HepG2 (cell line): ENCODE data around the gene C14orf93. TPM values are rescaled to one million over a fixed set of nuclear protein-coding genes. Genes with fewer than 3 reads are reported as not detected.

Experiments
- KAT8 ChIP-seq: IDR thresholded peaks from 2 replicates; pipeline ENCODE4 v1.6.1; 2016; ENCODE audit warnings: missing genetic modification reagents, missing compliant biosample characterization
- PAX8 ChIP-seq: sonication (generic); formaldehyde crosslinking; IDR thresholded peaks from 2 replicates; pipeline ENCODE4 v1.8.0; 2022; ENCODE audit warnings: mild to moderate bottlenecking, missing genetic modification reagents, borderline replicate concordance
- PTBP1 ChIP-seq: fragments of 200-400 bp; formaldehyde crosslinking; IDR thresholded peaks from 2 replicates; pipeline ENCODE4 v1.6.1; 2018; ENCODE audit warnings: low read length, low read depth; ENCODE audit not compliant: poor library complexity, severe bottlenecking
- RORA ChIP-seq: sonication (generic); formaldehyde crosslinking; IDR thresholded peaks from 2 replicates; pipeline ENCODE4 v1.5.0; 2020; ENCODE audit warnings: mild to moderate bottlenecking, missing genetic modification reagents, moderate library complexity
- TAF1 ChIP-seq: sonication (generic); formaldehyde crosslinking; IDR thresholded peaks from 2 replicates; pipeline ENCODE4 v1.4.0; 2020; ENCODE audit warnings: missing genetic modification reagents
- ZBTB34 ChIP-seq: sonication (generic); formaldehyde crosslinking; IDR thresholded peaks from 2 replicates; pipeline ENCODE4 v1.8.0; 2022; ENCODE audit warnings: mild to moderate bottlenecking, missing genetic modification reagents
- ZFP90 ChIP-seq: sonication (generic); formaldehyde crosslinking; IDR thresholded peaks from 2 replicates; pipeline ENCODE4 v1.8.0; 2022; ENCODE audit warnings: missing genetic modification reagents, mild to moderate bottlenecking, inconsistent platforms, borderline replicate concordance
- ZFP91 ChIP-seq: sonication (generic); formaldehyde crosslinking; IDR thresholded peaks from 2 replicates; pipeline ENCODE4 v1.9.0; 2022; ENCODE audit warnings: missing genetic modification reagents, mild to moderate bottlenecking, borderline replicate concordance
- ZFX ChIP-seq: sonication (generic); formaldehyde crosslinking; IDR thresholded peaks from 2 replicates; pipeline ENCODE4 v1.4.0; 2020; ENCODE audit warnings: mild to moderate bottlenecking, low read depth, missing genetic modification reagents, moderate library complexity
- ZNF362 ChIP-seq: sonication (generic); formaldehyde crosslinking; IDR thresholded peaks from 2 replicates; pipeline ENCODE4 v1.4.0; 2020; ENCODE audit warnings: missing genetic modification reagents, mild to moderate bottlenecking, borderline replicate concordance
- ZNF547 ChIP-seq: sonication (generic); formaldehyde crosslinking; IDR thresholded peaks from 2 replicates; pipeline ENCODE4 v1.5.1; 2020; ENCODE audit warnings: mild to moderate bottlenecking, missing genetic modification reagents
- ZNF564 ChIP-seq: sonication (generic); formaldehyde crosslinking; IDR thresholded peaks from 2 replicates; pipeline ENCODE4 v1.8.1; 2023; ENCODE audit warnings: mild to moderate bottlenecking, missing genetic modification reagents
- ZNF704 ChIP-seq: sonication (generic); formaldehyde crosslinking; IDR thresholded peaks from 2 replicates; pipeline ENCODE4 v1.8.1; 2023; ENCODE audit warnings: mild to moderate bottlenecking, inconsistent platforms, moderate library complexity, missing genetic modification reagents, borderline replicate concordance
- polyA plus RNA-seq, 8 experiments: library from polyadenylated mRNA; depleted of rRNA in 3 of 8; stranded (reverse) in 7 of 8; unstranded in 1 of 8; fragments of >200 nt; fragmentation: Illumina TruSeq in 4 of 8; extraction: Trizol in 4 of 8; gene quantifications; 2 replicates each; pipeline versions ENCODE4 v1.2.1 to v1.2.3, GENCODE V29; 2011 to 2016; ENCODE audit warnings: low read depth in 4 of 8, missing spikeins in 1 of 8, mixed read lengths in 1 of 8; ENCODE audit not compliant: insufficient read depth in 1 of 8
- total RNA-seq, 5 experiments: library from RNA; depleted of rRNA; stranded (reverse); fragments of >200 nt; fragmentation: Illumina TruSeq; extraction: Trizol; gene quantifications; 2 replicates each; pipeline ENCODE4 v1.2.3, GENCODE V29; 2016; ENCODE audit warnings: low read depth in 1 of 5
- TF ChIP-seq, protein P1 (sequence below): sonication (generic); formaldehyde crosslinking; IDR thresholded peaks from 2 replicates; pipeline ENCODE4 v1.8.0; 2022; ENCODE audit warnings: mild to moderate bottlenecking, missing genetic modification reagents, moderate library complexity
- TF ChIP-seq, protein P2 (sequence below): sonication (generic); formaldehyde crosslinking; IDR thresholded peaks from 2 replicates; pipeline ENCODE4 v1.4.0; 2020; ENCODE audit warnings: mild to moderate bottlenecking, missing genetic modification reagents
- TF ChIP-seq, protein P3 (sequence below), 2 experiments: IDR thresholded peaks; 2 replicates each; pipeline ENCODE4 v1.6.1; 2011 to 2012; ENCODE audit warnings: low read length in 2 of 2, borderline replicate concordance in 1 of 2, low read depth in 1 of 2, mild to moderate bottlenecking in 1 of 2, moderate library complexity in 1 of 2

The C14orf93 gene
- total and polyA plus RNA-seq, 2 of the 13 experiments (the other 11 are each of a cell fraction or from before 2014, with no cell fraction given), result 11.4 to 22.5 TPM

DNA sequence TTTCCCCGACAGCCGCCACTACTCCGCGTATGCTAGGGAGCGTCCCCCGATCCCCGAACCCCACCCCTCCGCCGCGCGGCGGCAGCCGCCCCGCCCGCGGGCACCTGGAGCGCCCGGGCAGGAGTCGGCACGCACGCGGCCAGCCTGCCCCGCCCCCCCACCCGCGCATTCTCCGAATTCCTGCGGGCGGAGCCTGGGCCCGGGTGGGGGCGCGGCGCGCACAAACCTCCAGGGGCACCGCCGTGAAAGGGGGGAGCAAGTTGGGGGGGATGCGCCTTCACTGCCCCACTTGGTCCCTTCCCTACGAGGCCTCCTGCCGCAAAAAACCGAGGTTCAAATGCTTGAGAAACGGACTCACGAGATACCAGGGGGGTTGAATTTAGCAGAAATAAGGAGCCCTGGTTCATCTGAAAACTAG lies 29.3 kb downstream of the C14orf93 start (continued):
- TF ChIP-seq ZFP91 (CRISPR knock-in tag) (no peak), ZBTB34 (CRISPR knock-in tag) (no peak), KAT8 (CRISPR knock-in tag) (no peak), ZNF704 (CRISPR knock-in tag) (no peak), ZNF564 (CRISPR knock-in tag) (no peak), ZNF362 (no peak), PAX8 (CRISPR knock-in tag) (no peak), ZFX (CRISPR knock-in tag) (no peak; the same call in 1 of the 2 replicates), PTBP1 (peak; percentile 96), ZFP90 (CRISPR knock-in tag) (no peak), RORA (no peak), TAF1 (peak; percentile 71), ZNF547 (CRISPR knock-in tag) (no peak)
- TF ChIP-seq, protein P1, sequence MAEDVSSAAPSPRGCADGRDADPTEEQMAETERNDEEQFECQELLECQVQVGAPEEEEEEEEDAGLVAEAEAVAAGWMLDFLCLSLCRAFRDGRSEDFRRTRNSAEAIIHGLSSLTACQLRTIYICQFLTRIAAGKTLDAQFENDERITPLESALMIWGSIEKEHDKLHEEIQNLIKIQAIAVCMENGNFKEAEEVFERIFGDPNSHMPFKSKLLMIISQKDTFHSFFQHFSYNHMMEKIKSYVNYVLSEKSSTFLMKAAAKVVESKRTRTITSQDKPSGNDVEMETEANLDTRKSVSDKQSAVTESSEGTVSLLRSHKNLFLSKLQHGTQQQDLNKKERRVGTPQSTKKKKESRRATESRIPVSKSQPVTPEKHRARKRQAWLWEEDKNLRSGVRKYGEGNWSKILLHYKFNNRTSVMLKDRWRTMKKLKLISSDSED (CRISPR knock-in tag), result no peak
- TF ChIP-seq, protein P2, sequence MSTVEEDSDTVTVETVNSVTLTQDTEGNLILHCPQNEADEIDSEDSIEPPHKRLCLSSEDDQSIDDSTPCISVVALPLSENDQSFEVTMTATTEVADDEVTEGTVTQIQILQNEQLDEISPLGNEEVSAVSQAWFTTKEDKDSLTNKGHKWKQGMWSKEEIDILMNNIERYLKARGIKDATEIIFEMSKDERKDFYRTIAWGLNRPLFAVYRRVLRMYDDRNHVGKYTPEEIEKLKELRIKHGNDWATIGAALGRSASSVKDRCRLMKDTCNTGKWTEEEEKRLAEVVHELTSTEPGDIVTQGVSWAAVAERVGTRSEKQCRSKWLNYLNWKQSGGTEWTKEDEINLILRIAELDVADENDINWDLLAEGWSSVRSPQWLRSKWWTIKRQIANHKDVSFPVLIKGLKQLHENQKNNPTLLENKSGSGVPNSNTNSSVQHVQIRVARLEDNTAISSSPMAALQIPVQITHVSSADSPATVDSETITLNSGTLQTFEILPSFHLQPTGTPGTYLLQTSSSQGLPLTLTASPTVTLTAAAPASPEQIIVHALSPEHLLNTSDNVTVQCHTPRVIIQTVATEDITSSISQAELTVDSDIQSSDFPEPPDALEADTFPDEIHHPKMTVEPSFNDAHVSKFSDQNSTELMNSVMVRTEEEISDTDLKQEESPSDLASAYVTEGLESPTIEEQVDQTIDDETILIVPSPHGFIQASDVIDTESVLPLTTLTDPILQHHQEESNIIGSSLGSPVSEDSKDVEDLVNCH (CRISPR knock-in tag), result no peak
- TF ChIP-seq, protein P3, sequence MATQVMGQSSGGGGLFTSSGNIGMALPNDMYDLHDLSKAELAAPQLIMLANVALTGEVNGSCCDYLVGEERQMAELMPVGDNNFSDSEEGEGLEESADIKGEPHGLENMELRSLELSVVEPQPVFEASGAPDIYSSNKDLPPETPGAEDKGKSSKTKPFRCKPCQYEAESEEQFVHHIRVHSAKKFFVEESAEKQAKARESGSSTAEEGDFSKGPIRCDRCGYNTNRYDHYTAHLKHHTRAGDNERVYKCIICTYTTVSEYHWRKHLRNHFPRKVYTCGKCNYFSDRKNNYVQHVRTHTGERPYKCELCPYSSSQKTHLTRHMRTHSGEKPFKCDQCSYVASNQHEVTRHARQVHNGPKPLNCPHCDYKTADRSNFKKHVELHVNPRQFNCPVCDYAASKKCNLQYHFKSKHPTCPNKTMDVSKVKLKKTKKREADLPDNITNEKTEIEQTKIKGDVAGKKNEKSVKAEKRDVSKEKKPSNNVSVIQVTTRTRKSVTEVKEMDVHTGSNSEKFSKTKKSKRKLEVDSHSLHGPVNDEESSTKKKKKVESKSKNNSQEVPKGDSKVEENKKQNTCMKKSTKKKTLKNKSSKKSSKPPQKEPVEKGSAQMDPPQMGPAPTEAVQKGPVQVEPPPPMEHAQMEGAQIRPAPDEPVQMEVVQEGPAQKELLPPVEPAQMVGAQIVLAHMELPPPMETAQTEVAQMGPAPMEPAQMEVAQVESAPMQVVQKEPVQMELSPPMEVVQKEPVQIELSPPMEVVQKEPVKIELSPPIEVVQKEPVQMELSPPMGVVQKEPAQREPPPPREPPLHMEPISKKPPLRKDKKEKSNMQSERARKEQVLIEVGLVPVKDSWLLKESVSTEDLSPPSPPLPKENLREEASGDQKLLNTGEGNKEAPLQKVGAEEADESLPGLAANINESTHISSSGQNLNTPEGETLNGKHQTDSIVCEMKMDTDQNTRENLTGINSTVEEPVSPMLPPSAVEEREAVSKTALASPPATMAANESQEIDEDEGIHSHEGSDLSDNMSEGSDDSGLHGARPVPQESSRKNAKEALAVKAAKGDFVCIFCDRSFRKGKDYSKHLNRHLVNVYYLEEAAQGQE (IDR thresholded peaks at IDR 0.05; ENCODE audit: borderline replicate concordance in 1 of 2, low read depth in 1 of 2, low read length in 2 of 2), result peak in 1 of 2 experiments; percentile 70; a peak in 2 of 4 replicates
